H4 (cell line): ENCODE measurements around the gene MXRA7. TPM values are rescaled to one million over a fixed set of nuclear protein-coding genes. Genes with fewer than 3 reads are reported as not detected.
"Not testable (repeated sequence)": the region's sequence is repeated elsewhere in the genome, so short reads cannot be mapped to it uniquely, and the experiment has no call there.

ENCODE experiments used
- DNase-seq: peaks from one replicate; pipeline ENCODE4 v3.0.0-alpha.2; 2015; ENCODE audit warnings: low spot score
- total RNA-seq: library from RNA; depleted of rRNA; stranded (reverse); fragments of >200 nt; shearing (Covaris generic); gene quantifications from 2 replicates; pipeline ENCODE4 v1.2.3, GENCODE V29; 2014; rRNA removed

The MXRA7 gene
- total RNA-seq, 1 experiment from 2014 or later: 167 TPM

DNA sequence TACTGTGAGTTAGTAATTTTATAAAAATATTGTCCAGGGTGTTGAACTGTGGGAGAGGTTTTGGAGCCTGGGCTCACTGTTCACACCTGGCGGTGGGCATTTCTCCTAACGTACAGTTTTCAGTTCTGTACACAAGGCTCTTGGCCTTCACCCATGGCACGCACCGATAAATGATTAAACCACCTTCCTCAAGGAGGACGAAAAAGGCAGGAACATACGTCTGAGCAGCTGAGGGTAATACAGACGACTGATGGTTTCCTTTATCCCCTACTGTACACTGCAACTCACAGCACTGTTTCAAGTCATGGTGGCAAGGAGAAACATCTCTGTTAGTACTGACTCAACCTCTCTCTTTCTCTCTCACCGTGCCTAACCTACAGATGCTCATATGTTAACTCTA is 65.8 kb downstream of the MXRA7 start:
- no peak for DNase-seq

DNA sequence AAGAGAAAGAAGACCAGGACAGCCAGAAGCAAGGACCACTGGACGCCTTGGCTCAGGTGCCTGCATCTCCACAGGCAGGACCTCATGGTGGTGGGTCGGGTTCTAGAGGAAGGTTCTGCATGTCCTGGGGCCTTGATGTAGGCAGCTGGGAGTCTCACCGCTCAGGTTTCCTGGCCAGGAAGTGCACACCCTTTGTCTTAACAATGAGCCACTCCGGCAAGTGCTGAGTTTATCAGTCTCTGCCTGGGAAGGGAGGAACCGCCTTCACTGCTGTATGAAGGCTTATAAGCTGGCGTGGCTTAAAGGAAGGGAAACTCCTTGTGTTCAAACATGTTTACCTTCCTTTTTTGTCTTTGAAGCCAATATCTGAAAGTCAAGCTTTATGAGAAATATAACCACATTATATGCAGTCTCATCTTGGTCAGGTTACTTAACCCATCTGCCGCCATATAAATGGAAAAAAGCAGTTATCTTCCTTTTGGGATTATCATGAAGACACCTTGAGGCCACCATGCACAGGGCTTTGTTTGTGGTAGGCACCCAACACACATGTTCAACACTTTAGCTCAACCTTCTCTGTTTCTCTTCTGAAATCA is 67.1 kb downstream of the MXRA7 start, which contains the start of gene ST6GALNAC1:
ST6GALNAC1 (minus strand) TSS at position 205 of the 596 bp plus-strand sequence; CDS start at position 86, 119 bp downstream.
- DNase-seq: no peak

DNA sequence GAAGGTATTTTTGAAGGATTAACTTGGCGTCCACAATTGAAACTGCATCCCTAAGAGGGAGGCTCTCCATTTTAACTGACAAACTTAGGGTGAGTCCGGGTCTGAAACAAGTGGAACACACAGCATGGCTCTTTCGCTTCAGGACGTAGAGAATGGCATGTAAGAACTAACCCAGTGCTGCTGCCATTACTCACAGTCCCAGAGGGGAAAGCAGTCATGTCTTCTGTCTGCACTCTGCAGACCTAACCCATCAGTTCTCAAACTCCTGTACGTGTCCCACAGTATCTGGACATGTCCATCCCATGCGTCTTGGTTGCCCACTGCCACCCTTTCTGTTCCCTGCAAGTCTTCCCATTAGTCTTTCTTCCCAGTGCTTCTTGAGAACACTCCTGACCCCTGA is 67.8 kb downstream of the MXRA7 start:
- DNase-seq: no peak

DNA sequence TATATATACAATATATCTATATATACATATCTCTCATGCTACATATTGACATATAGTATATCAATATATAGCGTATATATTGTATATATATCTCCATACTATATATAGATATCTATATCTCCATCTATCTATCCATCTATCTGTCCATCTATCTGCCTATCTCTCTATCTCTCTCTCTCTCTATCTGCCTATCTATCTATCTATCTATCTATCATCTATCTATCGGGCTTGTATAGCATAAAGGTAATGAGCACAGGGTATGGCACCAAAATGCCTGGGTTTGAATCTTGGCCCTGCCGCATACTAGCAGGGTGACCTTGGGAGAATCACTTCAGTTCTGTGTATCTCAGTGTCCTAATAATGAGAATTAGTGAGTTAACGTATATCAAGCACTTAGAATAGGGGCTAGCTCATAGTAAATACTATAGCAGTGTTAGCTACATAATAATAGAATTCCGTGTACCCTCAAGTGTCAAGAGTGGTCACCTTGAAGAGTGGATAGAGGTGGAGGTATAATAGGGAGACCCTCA is 68.7 kb downstream of the MXRA7 start:
- no peak for DNase-seq

DNA sequence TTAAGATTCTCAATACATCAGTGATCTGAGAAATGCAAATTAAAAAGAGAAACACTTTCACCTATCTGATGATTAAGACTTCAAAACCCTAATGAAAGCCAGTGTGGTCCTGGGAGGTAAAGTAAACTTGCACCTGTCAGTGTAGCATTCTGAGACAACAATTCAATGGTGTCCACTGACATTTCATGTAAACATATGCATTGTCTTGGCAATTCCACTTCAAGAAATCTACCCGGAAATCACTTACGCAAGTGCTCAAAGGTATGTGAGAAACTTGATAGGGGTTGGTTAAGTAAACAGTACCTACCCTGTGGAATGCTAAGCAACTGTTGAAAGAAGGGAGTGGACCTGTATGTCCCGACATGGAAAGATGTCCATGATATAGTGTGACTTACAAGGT is 69.3 kb downstream of the MXRA7 start:
- no peak for DNase-seq

DNA sequence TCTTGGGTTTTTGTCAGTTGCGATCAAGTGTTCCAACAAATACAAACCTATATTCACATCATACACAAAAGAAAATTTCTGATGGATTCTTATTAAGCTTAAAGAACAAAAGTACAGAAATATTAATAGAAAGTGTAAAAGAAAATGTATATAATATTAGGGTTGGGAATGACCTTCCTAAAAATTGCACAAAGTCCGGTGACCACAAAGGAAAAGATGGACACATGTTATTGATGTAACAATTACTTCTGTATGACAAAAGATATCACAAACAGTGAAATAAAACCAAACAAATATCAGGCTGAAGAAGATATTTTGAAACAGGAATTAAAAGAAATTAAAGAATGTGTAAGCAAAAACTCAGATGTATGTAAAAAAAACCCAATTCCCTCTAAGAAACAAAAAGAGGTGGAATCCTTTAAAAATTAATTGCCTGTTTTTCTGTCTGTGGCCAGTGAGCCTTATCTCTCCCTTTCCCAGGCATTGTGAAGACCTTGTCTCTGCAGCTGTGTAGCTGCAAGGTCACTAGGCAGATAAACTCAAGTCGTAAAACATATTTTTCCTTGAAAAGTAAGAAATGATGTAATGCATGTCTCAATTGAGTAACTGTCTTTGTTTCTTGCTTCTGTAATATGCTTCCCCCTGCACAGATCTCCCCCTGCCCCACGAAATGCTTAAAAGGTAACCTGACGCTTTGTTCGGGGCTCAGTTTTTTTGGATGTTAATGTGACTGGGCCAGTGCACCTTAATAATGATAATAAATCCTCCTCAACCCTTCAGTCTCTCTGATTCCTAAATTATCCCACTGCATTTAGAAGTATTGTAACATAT is 70.0 kb downstream of the MXRA7 start:
- DNase-seq: no peak

DNA sequence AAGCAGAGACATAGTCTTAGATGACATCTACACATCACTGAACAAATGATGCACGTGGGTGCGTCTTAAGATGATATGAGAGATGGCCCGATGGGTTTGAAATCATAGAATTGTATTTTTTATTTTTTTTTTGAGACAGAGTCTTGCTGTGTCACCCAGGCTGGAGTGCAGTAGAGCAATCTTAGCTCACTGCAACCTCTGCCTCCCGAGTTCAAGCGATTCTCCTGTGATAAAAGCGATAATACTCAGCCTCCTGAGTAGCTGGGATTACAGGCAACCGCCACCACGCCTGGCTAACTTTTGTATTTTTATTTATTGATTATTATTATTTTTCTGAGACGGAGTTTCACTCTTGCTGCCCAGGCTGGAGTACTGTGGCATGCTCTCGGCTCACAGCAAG is 72.5 kb downstream of the MXRA7 start:
- DNase-seq: no peak

DNA sequence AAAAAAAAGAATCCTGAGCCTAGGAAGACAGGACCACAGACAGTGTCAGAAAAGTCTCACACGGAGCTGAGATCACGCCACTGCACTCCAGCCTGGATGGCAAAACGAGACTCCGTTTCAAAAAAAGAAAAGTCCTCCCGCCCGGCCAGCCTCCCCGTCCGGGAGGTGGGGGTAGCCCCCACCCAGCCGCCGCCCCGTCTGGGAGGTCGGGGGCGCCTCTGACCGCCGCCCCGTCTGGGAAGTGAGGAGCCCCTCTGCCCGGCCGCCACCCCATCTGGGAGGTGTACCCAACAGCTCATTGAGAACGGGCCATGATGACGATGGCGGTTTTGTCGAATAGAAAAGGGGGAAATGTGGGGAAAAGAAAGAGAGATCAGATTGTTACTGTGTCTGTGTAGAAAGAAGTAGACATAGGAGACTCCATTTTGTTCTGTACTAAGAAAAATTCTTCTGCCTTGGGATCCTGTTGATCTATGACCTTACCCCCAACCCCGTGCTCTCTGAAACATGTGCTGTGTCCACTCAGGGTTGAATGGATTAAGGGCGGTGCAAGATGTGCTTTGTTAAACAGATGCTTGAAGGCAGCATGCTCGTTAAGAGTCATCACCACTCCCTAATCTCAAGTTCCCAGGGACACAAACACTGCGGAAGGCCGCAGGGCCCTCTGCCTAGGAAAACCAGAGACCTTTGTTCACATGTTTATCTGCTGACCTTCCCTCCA is 74.1 kb downstream of the MXRA7 start:
- DNase-seq: not testable (repeated sequence)

DNA sequence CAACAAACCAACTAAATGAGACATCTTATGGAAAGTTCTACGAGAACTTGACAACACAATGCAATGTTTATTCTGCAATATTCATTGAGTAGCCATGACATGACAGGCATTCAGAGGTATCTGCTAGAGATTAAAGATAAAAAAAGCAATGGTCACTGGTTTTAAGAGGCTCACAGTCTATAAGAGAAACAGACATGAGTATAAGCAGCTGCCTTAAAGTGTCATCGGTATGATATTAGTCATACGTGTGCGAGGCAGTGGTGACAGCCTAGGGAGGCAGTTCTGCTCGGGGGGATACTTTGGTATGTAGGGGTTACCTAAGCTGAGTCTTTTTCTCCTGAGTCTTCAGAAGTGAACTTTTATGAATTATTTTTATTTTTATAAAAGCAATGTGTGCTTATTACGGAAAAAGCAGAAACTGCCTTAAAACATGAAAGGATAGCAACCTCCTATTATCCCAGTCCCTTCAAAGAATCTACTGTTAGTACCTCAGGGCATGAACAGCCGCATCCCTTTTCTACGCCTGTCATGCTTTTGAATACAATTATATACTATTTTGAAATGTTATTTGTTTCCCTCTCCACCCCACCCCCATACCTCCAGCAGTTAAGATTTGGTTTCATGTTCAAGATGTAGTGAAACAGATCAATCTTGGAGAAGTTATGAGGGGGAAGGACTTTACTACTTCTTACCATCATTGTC is 75.0 kb downstream of the MXRA7 start:
- DNase-seq: no peak

DNA sequence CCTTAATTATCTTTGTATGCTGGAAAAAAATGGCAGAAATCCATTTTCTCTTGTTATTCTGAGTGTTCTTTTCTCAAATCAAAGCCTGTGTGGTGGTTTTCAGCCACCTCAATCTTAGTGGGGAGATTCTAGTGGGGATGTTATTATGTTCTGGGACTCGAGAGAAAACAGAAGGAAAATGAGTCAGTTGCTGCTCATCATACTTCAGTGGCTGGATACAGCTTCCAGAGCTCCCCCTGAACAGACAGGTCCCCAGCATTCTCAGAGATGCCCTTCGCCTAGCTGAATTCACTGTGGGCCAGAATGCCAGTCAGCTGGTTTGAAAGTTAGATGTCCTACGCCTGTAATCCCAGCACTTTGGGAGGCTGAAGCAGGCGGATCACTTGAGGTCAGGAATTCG is 75.7 kb downstream of the MXRA7 start:
- no peak for DNase-seq

DNA sequence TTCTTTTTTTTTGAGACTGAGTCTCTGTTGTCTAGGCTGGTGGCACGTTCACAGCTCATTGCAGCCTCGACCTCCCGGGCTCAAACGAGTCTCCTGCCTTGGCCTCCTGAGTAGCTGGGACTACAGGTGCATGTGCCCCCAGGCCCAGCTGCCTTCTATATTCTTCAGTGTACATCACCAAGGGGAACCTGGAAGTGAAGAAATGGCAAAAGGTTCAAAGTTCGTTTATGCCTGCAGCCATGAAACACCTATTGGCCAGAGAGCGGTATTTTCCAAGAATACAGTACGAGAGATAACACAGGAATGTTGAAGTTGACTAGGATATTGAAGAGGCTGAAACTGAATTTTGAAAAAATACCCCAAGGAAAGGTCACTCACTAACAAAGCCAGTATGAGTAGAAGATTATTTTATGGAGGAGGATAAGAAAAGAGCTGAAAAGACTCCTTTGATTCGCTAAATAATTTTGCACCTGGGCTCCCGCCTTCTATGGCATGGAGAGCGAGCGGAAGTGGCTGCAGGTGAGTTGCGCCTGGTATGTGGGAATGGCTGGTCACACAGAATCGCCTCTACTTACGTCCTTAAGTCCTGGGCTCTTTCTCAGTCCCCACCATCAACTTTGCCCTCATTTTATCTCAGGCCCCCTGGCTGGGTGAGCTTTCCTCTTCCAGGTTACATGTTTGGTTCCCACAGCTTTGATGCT is 77.0 kb downstream of the MXRA7 start:
- DNase-seq: no peak

DNA sequence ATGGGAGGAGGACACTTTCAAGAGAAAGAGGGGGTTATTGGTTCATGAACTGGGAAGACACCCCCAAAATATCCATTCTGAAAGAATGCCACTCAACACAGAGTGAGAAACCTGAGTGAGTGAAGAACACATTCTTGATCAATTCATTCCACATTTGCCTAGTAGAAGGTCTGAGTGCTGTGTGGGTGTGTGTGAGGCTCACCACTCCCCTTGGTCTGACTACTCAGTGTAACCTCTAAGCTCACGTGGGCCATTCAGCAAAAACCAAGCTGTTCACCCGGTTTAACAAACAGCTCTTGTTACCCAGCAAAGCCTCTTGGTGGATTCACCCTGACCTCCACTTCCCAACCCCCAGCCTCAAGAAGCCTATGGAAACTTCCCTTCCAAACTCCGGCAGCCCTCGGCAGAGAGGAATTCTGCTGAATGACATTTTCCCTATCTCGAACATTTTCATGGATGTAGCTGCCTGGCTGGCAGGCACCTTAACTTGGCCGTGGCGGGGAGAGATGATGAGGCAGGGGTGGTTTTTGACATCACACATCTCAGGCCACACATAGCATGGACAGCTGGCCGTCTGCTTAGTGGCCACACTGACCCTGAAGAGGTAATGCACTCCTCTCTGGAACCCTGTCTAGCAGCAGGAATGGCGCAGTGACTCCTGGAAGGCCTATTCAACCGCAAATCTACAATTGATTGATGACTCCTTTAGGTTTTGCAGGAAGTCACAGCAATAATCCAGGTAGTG is 78.8 kb downstream of the MXRA7 start:
- DNase-seq: no peak

DNA sequence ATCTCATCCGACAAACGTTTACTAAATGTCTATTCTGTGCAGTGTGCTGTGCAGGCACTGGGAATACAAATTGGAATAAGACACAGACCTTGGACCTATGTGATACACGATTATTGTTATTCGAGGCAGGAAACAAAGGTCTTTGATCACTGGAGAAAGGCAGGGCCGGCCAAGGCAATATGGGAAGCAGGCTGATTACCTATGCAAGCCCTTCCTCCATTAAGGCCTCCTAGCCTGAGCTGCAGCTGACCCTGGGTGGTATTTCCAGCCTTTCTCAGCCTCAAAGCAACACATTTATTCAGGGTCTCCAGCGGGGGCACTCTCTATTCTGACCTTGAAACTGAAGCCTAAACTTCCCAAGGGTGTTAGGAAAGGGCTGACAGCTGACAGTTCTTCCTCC is 80.6 kb downstream of the MXRA7 start:
- no peak for DNase-seq

Other genes starting within 250 kb of the MXRA7 start
- not detected in 2 replicates for gene AANAT, start 243.4 kb downstream of the MXRA7 start, total RNA-seq
- gene RHBDF2, start 209.5 kb downstream of the MXRA7 start, total RNA-seq: 9.0 and 17.4 TPM in 2 replicates
- gene CYGB, start 173.3 kb downstream of the MXRA7 start, total RNA-seq: 0.25 and 1.8 TPM in 2 replicates
- not detected in 2 replicates for gene PRCD, start 170.9 kb downstream of the MXRA7 start, total RNA-seq
- gene ST6GALNAC2, start 125.1 kb downstream of the MXRA7 start, total RNA-seq: 0.14 TPM in 1 of 2 replicates, not detected in the other
- not detected in 2 replicates for gene ST6GALNAC1, start 67.2 kb downstream of the MXRA7 start, total RNA-seq
- 29.3 and 33.4 TPM in 2 replicates for gene JMJD6, start 15.6 kb upstream of the MXRA7 start, total RNA-seq
- 77.5 and 112 TPM in 2 replicates for gene METTL23, start 15.9 kb upstream of the MXRA7 start, total RNA-seq
- gene SRSF2, start 26.4 kb upstream of the MXRA7 start, total RNA-seq: 225 and 330 TPM in 2 replicates
- 33.5 and 36.7 TPM in 2 replicates for gene MFSD11, start 27.2 kb upstream of the MXRA7 start, total RNA-seq
- 5.3 and 6.8 TPM in 2 replicates for gene MGAT5B, start 157.4 kb upstream of the MXRA7 start, total RNA-seq